DND-41 (cell line): ENCODE measurements around the gene SRP19.

Experiments
- ATAC-seq: fragments of 200-7000 bp; cut with Tn5 transposase; 3 replicates; pipeline ENCODE4 v1.9.1; 2021; ENCODE audit warnings: low read depth; ENCODE audit not compliant: insufficient read depth
- DNase-seq: peaks from one replicate; pipeline ENCODE4 v3.0.0-alpha.2; 2020
- H2AFZ ChIP-seq: 2 replicates; pipeline ENCODE4 v1.6.0; 2012; ENCODE audit warnings: low read depth, low read length
- H3K27ac ChIP-seq: 2 replicates; pipeline ENCODE4 v1.5.1; 2012; ENCODE audit warnings: low read length, inconsistent platforms
- H3K27me3 ChIP-seq: fragments of 200-600 bp; sonication (generic); 2 replicates; pipeline ENCODE4 v1.6.0; 2012; ENCODE audit warnings: low read length, mild to moderate bottlenecking, inconsistent platforms; ENCODE audit not compliant: insufficient read depth, poor library complexity
- H3K36me3 ChIP-seq: 2 replicates; pipeline ENCODE4 v1.5.1; 2012; ENCODE audit warnings: low read length, inconsistent platforms; ENCODE audit not compliant: insufficient read depth
- H3K4me1 ChIP-seq: 2 replicates; pipeline ENCODE4 v1.5.1; 2012; ENCODE audit warnings: mild to moderate bottlenecking, low read length; ENCODE audit not compliant: insufficient read depth
- H3K4me2 ChIP-seq: 2 replicates; pipeline ENCODE4 v1.6.0; 2012; ENCODE audit warnings: mild to moderate bottlenecking, moderate library complexity, low read length, inconsistent platforms; ENCODE audit not compliant: insufficient read depth
- H3K4me3 ChIP-seq, 2 experiments: fragments of 200-600 bp in 1 of 2; shearing (Covaris generic) in 1 of 2; 2 replicates each; pipeline ENCODE4 v1.5.1; 2012 to 2016; ENCODE audit warnings: inconsistent platforms in 2 of 2, low read length in 2 of 2, mild to moderate bottlenecking in 2 of 2, low read depth in 1 of 2, moderate library complexity in 1 of 2
- H3K79me2 ChIP-seq: 2 replicates; pipeline ENCODE4 v1.6.0; 2012; ENCODE audit warnings: low read length, inconsistent platforms; ENCODE audit not compliant: insufficient read depth
- H3K9ac ChIP-seq: 2 replicates; pipeline ENCODE4 v1.6.0; 2012; ENCODE audit warnings: low read depth, mild to moderate bottlenecking, inconsistent platforms, low read length, moderate library complexity
- H3K9me3 ChIP-seq: 2 replicates; pipeline ENCODE4 v1.5.1; 2012; ENCODE audit warnings: low read length, moderate library complexity, mild to moderate bottlenecking, inconsistent platforms; ENCODE audit not compliant: insufficient read depth, severe bottlenecking
- H4K20me1 ChIP-seq: 2 replicates; pipeline ENCODE4 v1.6.0; 2012; ENCODE audit warnings: low read length; ENCODE audit not compliant: insufficient read depth
- EZH2 ChIP-seq: IDR thresholded peaks from 3 replicates; pipeline ENCODE4 v1.6.1; 2012; ENCODE audit warnings: borderline replicate concordance, low read depth, mild to moderate bottlenecking, moderate library complexity, low read length, inconsistent platforms; ENCODE audit not compliant: severe bottlenecking
- TF ChIP-seq, protein P1 (sequence below): IDR thresholded peaks from 2 replicates; pipeline ENCODE4 v1.5.1; 2012; ENCODE audit warnings: borderline replicate concordance, low read length, moderate library complexity, mild to moderate bottlenecking; ENCODE audit not compliant: poor library complexity, severe bottlenecking; ENCODE audit errors: extremely low read depth

Gene SRP19

DNA sequence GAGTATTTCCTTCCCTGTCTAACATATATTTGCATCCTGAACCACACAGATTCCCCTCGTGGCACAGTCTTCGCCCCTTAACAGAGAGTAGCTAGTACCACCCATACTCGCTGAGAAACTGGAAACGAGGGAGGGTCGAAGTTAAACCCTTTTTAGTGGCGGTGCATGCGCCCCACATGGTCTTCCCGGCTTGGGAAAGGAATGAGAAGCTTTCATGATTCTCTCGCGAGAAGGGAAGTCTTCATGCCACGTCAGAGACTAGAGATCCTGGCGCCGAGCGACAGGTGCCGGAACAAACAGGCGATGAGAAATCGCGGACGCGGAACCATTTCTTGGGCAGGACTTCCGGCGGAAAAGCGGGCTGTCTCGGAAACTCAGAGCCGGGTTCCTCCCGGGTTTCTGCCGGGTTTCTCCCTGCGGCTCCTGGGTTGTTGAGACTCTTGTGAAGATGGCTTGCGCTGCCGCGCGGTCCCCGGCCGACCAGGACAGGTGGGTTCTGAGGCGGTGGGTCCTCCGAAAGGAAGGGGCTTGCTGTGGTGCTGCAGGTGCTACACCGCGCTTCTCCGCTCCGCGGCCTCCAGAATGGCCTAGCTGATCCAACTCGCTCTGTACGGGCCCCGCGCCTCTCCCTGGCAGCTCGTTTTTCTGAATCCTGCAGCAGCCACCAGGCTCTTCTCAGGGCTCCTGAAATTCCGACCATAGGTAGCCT is at the start of gene SRP19:
SRP19 (plus strand) TSS at position 359 of the 709 bp plus-strand sequence; CDS start at position 449, 90 bp downstream.
- peak; percentile 94 for ATAC-seq
- peak; percentile 95 for DNase-seq
- H3K4me3 ChIP-seq, result peak within 1 kb of the TSS; percentile 91 to 99
- H3K4me2 ChIP-seq, result peak within 1 kb of the TSS; percentile 67
- TF ChIP-seq EZH2, result no peak
- TF ChIP-seq, protein P1, sequence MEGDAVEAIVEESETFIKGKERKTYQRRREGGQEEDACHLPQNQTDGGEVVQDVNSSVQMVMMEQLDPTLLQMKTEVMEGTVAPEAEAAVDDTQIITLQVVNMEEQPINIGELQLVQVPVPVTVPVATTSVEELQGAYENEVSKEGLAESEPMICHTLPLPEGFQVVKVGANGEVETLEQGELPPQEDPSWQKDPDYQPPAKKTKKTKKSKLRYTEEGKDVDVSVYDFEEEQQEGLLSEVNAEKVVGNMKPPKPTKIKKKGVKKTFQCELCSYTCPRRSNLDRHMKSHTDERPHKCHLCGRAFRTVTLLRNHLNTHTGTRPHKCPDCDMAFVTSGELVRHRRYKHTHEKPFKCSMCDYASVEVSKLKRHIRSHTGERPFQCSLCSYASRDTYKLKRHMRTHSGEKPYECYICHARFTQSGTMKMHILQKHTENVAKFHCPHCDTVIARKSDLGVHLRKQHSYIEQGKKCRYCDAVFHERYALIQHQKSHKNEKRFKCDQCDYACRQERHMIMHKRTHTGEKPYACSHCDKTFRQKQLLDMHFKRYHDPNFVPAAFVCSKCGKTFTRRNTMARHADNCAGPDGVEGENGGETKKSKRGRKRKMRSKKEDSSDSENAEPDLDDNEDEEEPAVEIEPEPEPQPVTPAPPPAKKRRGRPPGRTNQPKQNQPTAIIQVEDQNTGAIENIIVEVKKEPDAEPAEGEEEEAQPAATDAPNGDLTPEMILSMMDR, result no peak
- no peaks in the 10 kb centered on the region for H3K9me3 ChIP-seq
- H4K20me1 ChIP-seq, result peaks cover 23% of the 10 kb centered on the region; the same call in 1 of the 2 replicates
- no peaks in the 10 kb centered on the region for H3K27me3 ChIP-seq
- peaks cover 40% of the 10 kb centered on the region for H3K36me3 ChIP-seq
- H3K79me2 ChIP-seq, result peaks cover 49% of the 10 kb centered on the region
- H3K9ac ChIP-seq, result peak within 1 kb of the TSS; percentile 87
- H3K27ac ChIP-seq, result peak within 1 kb of the TSS; percentile 85
- peak within 1 kb of the TSS; percentile 89 for H2AFZ ChIP-seq
- H3K4me1 ChIP-seq, result peaks cover 33% of the 10 kb centered on the region

DNA sequence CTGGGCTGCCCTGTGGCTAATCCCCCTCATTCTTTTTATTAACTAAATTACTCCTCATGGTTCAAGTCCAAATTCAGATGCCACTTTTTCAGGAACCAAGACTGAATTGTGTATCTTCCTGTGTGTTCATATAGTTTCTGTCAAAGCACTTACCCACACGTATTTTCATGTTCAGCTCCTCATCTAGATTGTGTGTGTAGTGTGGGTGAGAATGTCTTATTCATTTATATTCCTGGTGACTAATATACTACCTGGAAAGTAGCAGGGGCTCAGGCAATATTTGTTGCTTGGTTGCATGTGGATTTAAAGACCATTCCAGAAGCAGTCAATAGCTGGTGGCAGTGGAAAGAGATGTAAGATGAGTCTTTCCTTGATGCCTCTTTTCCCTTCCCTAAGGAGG is 48.5 kb upstream of the SRP19 start:
- Histone ChIP-seq H3K79me2 (no peaks in the 10 kb centered on the region), H3K4me1 (no peaks in the 10 kb centered on the region), H3K27ac (no peak overlapping the region), H3K9me3 (no peaks in the 10 kb centered on the region), H3K36me3 (peaks cover 29% of the 10 kb centered on the region), H3K27me3 (no peaks in the 10 kb centered on the region), H3K4me2 (no peak overlapping the region), H4K20me1 (no peaks in the 10 kb centered on the region), H2AFZ (no peak overlapping the region), H3K9ac (no peak overlapping the region), H3K4me3 (no peak overlapping the region)
- no peak for DNase-seq
- no peak for TF ChIP-seq EZH2
- TF ChIP-seq, protein P1, result no peak
- no peak for ATAC-seq

DNA sequence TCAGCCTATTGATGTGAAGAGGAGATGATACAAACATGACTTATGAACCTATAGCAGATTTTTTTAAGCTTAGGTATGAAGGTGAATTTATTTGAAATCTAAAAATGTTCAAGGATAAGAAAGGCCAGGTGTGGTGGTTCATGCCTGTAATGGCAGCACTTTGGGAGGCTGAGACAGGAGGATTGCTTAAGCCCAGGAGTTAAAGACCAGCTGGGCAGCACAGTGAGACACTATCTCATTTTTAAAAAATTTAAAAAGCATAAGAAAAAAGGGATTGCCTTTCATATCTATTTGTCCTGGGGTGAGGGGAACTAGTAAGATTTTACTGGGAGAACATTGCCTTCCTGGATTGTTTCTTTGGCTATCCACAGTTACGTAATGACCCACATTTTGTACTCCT is 40.8 kb upstream of the SRP19 start:
- H3K36me3 ChIP-seq, result peaks cover 57% of the 10 kb centered on the region

More for the DNA sequence above, 40.8 kb upstream of the SRP19 start:
- no peak overlapping the region for H2AFZ ChIP-seq
- DNase-seq, result no peak
- TF ChIP-seq EZH2, result no peak
- TF ChIP-seq, protein P1, result no peak
- no peak for ATAC-seq
- no peaks in the 10 kb centered on the region for H4K20me1 ChIP-seq
- H3K27ac ChIP-seq, result no peak overlapping the region
- no peak overlapping the region for H3K4me2 ChIP-seq
- H3K4me1 ChIP-seq, result no peaks in the 10 kb centered on the region
- no peak overlapping the region for H3K4me3 ChIP-seq
- no peaks in the 10 kb centered on the region for H3K79me2 ChIP-seq
- H3K9me3 ChIP-seq, result no peaks in the 10 kb centered on the region
- H3K9ac ChIP-seq, result no peak overlapping the region
- H3K27me3 ChIP-seq, result no peaks in the 10 kb centered on the region
